ENCODE data around the gene CST9.

DNA sequence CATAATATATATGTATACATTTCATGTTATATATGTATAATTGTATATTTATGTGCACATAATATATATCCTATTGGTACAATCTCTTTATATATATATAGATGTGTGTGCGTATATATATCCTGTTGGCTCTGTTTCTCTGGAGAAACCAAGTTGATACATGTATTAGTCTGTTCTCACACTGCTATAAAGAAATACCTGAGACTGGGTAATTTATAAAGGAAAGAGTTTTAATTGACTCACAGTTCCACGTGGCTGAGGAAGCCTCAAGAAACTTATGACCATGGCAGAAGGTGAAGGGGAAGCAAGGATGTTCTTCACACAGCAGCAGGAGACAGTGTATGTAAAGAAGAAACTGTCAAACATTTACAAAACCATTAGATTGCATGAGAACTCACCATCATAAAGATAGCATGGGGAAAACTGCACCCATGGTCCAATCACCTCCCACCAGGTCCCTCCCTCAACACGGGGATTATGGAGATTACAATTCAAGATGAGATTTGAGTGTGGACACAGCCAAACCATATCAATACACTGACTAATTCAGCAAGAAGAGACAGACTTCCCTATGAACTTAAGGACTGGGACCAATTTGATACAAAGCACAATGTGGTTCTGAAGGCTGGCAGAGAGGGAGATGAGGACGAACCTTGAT lies 18.1 kb upstream of the CST9 start:
- no peak for TF ChIP-seq POLR2AphosphoS5 (IDR thresholded peaks at IDR 0.05)
- TF ChIP-seq, protein P1, sequence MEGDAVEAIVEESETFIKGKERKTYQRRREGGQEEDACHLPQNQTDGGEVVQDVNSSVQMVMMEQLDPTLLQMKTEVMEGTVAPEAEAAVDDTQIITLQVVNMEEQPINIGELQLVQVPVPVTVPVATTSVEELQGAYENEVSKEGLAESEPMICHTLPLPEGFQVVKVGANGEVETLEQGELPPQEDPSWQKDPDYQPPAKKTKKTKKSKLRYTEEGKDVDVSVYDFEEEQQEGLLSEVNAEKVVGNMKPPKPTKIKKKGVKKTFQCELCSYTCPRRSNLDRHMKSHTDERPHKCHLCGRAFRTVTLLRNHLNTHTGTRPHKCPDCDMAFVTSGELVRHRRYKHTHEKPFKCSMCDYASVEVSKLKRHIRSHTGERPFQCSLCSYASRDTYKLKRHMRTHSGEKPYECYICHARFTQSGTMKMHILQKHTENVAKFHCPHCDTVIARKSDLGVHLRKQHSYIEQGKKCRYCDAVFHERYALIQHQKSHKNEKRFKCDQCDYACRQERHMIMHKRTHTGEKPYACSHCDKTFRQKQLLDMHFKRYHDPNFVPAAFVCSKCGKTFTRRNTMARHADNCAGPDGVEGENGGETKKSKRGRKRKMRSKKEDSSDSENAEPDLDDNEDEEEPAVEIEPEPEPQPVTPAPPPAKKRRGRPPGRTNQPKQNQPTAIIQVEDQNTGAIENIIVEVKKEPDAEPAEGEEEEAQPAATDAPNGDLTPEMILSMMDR (IDR thresholded peaks at IDR 0.05): no peak
